Astrocyte (in vitro differentiated cells and primary cell): ENCODE results near the gene GNG12. TPM values are rescaled to one million over a fixed set of nuclear protein-coding genes. Genes with fewer than 3 reads are reported as not detected.

ENCODE experiments used
- DNase-seq: peaks from one replicate; pipeline ENCODE4 v3.0.0-alpha.2; 2010; ENCODE audit warnings: low read depth
- FAIRE-seq: peaks from 2 replicates; lab custom pipeline; 2011; peaks lifted over from hg19 to GRCh38; lab: Jason Lieb, UNC
- H2AFZ ChIP-seq: 2 replicates; pipeline ENCODE4 v1.6.0; 2012; ENCODE audit warnings: low read depth, low read length, inconsistent platforms
- H3K27ac ChIP-seq: 2 replicates; pipeline ENCODE4 v1.5.1; 2011; ENCODE audit warnings: low read depth, low read length, inconsistent platforms
- H3K27me3 ChIP-seq: 2 replicates; pipeline ENCODE4 v1.6.0; 2011; ENCODE audit warnings: low read length, inconsistent platforms; ENCODE audit not compliant: insufficient read depth
- H3K36me3 ChIP-seq: 2 replicates; pipeline ENCODE4 v1.5.1; 2011; ENCODE audit warnings: low read length, inconsistent platforms; ENCODE audit not compliant: insufficient read depth
- H3K4me1 ChIP-seq: 2 replicates; pipeline ENCODE4 v1.5.1; 2011; ENCODE audit warnings: low read length, inconsistent platforms; ENCODE audit not compliant: insufficient read depth
- H3K4me2 ChIP-seq: 2 replicates; pipeline ENCODE4 v1.6.0; 2012; ENCODE audit warnings: low read length, inconsistent platforms
- H3K4me3 ChIP-seq: 2 replicates; pipeline ENCODE4 v1.5.1; 2011; ENCODE audit warnings: low read depth, mild to moderate bottlenecking, low read length, inconsistent platforms; ENCODE audit not compliant: insufficient read depth
- H3K79me2 ChIP-seq: 2 replicates; pipeline ENCODE4 v1.6.0; 2012; ENCODE audit warnings: mild to moderate bottlenecking, low read length, inconsistent platforms; ENCODE audit not compliant: insufficient read depth
- H3K9ac ChIP-seq: 2 replicates; pipeline ENCODE4 v1.6.0; 2012; ENCODE audit warnings: mild to moderate bottlenecking, low read length, inconsistent platforms
- H3K9me3 ChIP-seq: 2 replicates; pipeline ENCODE4 v1.5.1; 2012; ENCODE audit warnings: low read depth, mild to moderate bottlenecking, low read length, inconsistent platforms; ENCODE audit not compliant: insufficient read depth
- H4K20me1 ChIP-seq: 2 replicates; pipeline ENCODE4 v1.6.0; 2012; ENCODE audit warnings: low read length, inconsistent platforms; ENCODE audit not compliant: insufficient read depth
- H3K27ac Mint-ChIP-seq: one replicate; pipeline ENCODE4 v1.8.0; 2021; ENCODE audit warnings: mild to moderate bottlenecking, mixed read lengths; ENCODE audit not compliant: unreplicated experiment
- H3K27me3 Mint-ChIP-seq: one replicate; pipeline ENCODE4 v1.8.0; 2021; ENCODE audit warnings: low read depth, mixed read lengths; ENCODE audit not compliant: unreplicated experiment
- H3K36me3 Mint-ChIP-seq: one replicate; pipeline ENCODE4 v1.8.0; 2021; ENCODE audit warnings: low read depth, mixed read lengths; ENCODE audit not compliant: unreplicated experiment
- H3K4me1 Mint-ChIP-seq: one replicate; pipeline ENCODE4 v1.8.0; 2021; ENCODE audit warnings: low read depth, mixed read lengths; ENCODE audit not compliant: unreplicated experiment
- H3K4me3 Mint-ChIP-seq: one replicate; pipeline ENCODE4 v1.8.0; 2021; ENCODE audit warnings: mild to moderate bottlenecking, moderate library complexity, mixed read lengths; ENCODE audit not compliant: unreplicated experiment
- H3K9me3 Mint-ChIP-seq: one replicate; pipeline ENCODE4 v1.8.0; 2021; ENCODE audit warnings: mild to moderate bottlenecking, mixed read lengths; ENCODE audit not compliant: unreplicated experiment
- CTCF ChIP-seq: IDR thresholded peaks from 2 replicates; pipeline ENCODE4 v1.5.1; 2011; ENCODE audit warnings: low read depth, mild to moderate bottlenecking, inconsistent platforms, low read length, moderate library complexity; ENCODE audit not compliant: insufficient read depth
- EZH2 ChIP-seq: IDR thresholded peaks from 2 replicates; pipeline ENCODE4 v1.6.1; 2012; ENCODE audit warnings: mild to moderate bottlenecking, low read length, inconsistent platforms; ENCODE audit not compliant: insufficient read depth
- total RNA-seq: library from RNA; stranded (reverse); gene quantifications from 2 replicates; pipeline ENCODE4 v1.2.1, GENCODE V29; 2021

GNG12 gene
- total RNA-seq, 1 donor from 2014 or later, result 101 TPM

GRCh38 chr1:67705735-67706453, 127.4 kb downstream of the GNG12 start:
- no peak for DNase-seq
- H3K27me3 ChIP-seq, result no peaks in the 10 kb centered on the region
- Mint-ChIP-seq H3K27ac (peak overlapping the region; percentile 44), H3K27me3 (no peaks in the 10 kb centered on the region), H3K4me3 (no peak overlapping the region), H3K36me3 (peaks cover 19% of the 10 kb centered on the region), H3K4me1 (peaks cover 46% of the 10 kb centered on the region), H3K9me3 (no peaks in the 10 kb centered on the region)
- TF ChIP-seq EZH2 (no peak), CTCF (no peak)
- no peaks in the 10 kb centered on the region for H3K9me3 ChIP-seq
- peaks cover 20% of the 10 kb centered on the region for H3K79me2 ChIP-seq
- peaks cover 32% of the 10 kb centered on the region for H3K4me1 ChIP-seq
- peaks cover 24% of the 10 kb centered on the region for H3K36me3 ChIP-seq
- no peak overlapping the region for H3K9ac ChIP-seq
- no peak overlapping the region for H3K4me2 ChIP-seq
- peaks cover 18% of the 10 kb centered on the region for H4K20me1 ChIP-seq
- no peak overlapping the region for H3K27ac ChIP-seq
- H3K4me3 ChIP-seq, result no peak overlapping the region
- no peak overlapping the region for H2AFZ ChIP-seq
- FAIRE-seq, result no peak

GRCh38 chr1:67704351-67704750, 128.9 kb downstream of the GNG12 start:
- H3K27ac ChIP-seq, result no peak overlapping the region
- TF ChIP-seq EZH2, result no peak
- no peak for TF ChIP-seq CTCF
- FAIRE-seq, result no peak
- peaks cover 26% of the 10 kb centered on the region for H3K36me3 ChIP-seq
- H3K9ac ChIP-seq, result no peak overlapping the region
- Mint-ChIP-seq H3K9me3 (no peaks in the 10 kb centered on the region), H3K27me3 (no peaks in the 10 kb centered on the region), H3K4me1 (peaks cover 48% of the 10 kb centered on the region), H3K27ac (peak overlapping the region; percentile 3), H3K4me3 (no peak overlapping the region), H3K36me3 (peaks cover 19% of the 10 kb centered on the region)
- DNase-seq, result no peak
- H3K4me2 ChIP-seq, result no peak overlapping the region
- peaks cover 29% of the 10 kb centered on the region for H3K4me1 ChIP-seq
- H3K79me2 ChIP-seq, result peaks cover 17% of the 10 kb centered on the region
- H3K9me3 ChIP-seq, result no peaks in the 10 kb centered on the region
- H3K4me3 ChIP-seq, result no peak overlapping the region
- no peaks in the 10 kb centered on the region for H3K27me3 ChIP-seq
- peaks cover 23% of the 10 kb centered on the region for H4K20me1 ChIP-seq
- no peak overlapping the region for H2AFZ ChIP-seq

- FAIRE-seq (no peak), DNase-seq (no peak)
- Histone ChIP-seq H3K79me2 (no peaks in the 10 kb centered on the region), H3K4me1 (peaks cover 12% of the 10 kb centered on the region), H2AFZ (no peak overlapping the region), H3K27ac (no peak overlapping the region), H3K36me3 (peaks cover 26% of the 10 kb centered on the region), H3K9me3 (no peaks in the 10 kb centered on the region), H3K27me3 (no peaks in the 10 kb centered on the region), H3K4me2 (no peak overlapping the region), H4K20me1 (peaks cover 6% of the 10 kb centered on the region), H3K4me3 (no peak overlapping the region), H3K9ac (no peak overlapping the region)
- Mint-ChIP-seq H3K27me3 (no peaks in the 10 kb centered on the region), H3K4me1 (peaks cover 31% of the 10 kb centered on the region), H3K4me3 (no peak overlapping the region), H3K27ac (no peak overlapping the region), H3K9me3 (no peaks in the 10 kb centered on the region), H3K36me3 (peaks cover 17% of the 10 kb centered on the region)
- TF ChIP-seq CTCF (no peak), EZH2 (no peak)
These were observed 131.4 kb downstream of the GNG12 start for GRCh38 chr1:67701876-67702275.
